Activated CD4-positive, alpha-beta T cell treated with anti-CD3 and anti-CD28 coated beads, Interleukin-2, amount 50 U/mL, for 24 hours (primary cell): Measurements from ENCODE around the gene BIVM.
"Not testable (repeated sequence)": the region's sequence is repeated elsewhere in the genome, so short reads cannot be mapped to it uniquely, and the experiment has no call there.

Source experiments
- DNase-seq, 2 donors: peaks; one replicate each; pipeline ENCODE4 v3.0.0-alpha.2; 2020; ENCODE audit warnings: low read depth in 1 of 2, low spot score in 1 of 2

Gene BIVM, protein sequence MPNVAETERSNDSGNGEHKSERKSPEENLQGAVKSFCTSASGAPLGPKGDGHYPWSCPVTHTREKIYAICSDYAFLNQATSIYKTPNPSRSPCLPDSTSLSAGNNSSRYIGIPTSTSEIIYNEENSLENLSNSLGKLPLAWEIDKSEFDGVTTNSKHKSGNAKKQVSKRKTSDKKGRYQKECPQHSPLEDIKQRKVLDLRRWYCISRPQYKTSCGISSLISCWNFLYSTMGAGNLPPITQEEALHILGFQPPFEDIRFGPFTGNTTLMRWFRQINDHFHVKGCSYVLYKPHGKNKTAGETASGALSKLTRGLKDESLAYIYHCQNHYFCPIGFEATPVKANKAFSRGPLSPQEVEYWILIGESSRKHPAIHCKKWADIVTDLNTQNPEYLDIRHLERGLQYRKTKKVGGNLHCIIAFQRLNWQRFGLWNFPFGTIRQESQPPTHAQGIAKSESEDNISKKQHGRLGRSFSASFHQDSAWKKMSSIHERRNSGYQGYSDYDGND

DNA sequence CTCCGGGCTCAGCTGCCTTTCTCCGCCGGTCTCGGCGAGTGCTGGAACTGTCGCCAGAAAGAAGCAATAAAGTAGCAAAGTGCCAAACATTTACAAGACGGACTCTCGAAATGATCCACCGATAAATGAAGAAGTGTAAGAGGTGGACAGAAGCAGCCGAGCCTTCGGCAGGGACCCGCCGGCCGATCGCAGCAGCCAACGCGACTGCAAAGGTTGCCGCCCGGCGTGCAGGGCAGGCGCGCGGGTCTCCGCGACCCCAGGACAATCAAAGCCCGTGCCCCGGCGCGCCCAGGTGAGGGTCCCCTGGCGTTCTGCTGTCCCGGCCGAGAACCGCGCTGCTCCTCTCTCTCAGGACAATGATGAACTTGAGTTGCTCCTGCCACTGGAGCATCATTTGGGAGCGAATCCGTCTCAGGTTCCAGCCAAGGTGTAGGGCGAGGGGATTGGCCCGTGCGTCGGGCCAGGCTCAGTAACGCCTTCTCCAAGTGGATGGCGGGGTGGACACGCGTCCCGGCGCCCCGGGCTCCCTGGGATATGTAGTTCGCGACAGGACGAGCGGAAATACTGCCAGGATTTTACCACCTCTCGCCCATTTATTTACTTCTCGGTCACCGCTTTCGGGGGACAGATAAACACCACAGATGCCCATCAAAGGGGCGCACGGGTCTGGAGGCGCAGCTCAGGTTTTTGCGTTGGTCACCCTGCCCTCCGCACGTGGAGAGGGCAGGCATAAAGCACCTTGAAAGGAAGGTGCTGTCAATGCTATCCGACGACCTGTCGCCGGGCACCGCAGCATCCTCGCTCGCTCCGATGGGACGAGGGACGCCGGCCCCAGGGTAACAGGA, at the start of gene BIVM, which contains the start of gene POGLUT2:
BIVM (plus strand) TSS at position 539 of the 845 bp plus-strand sequence. CDS start 8,149 bp downstream, outside the sequence.
POGLUT2 (minus strand) TSS at position 396 of the 845 bp plus-strand sequence; CDS start at position 90, 306 bp downstream.
- peak; percentile 60 to 75 for DNase-seq

DNA sequence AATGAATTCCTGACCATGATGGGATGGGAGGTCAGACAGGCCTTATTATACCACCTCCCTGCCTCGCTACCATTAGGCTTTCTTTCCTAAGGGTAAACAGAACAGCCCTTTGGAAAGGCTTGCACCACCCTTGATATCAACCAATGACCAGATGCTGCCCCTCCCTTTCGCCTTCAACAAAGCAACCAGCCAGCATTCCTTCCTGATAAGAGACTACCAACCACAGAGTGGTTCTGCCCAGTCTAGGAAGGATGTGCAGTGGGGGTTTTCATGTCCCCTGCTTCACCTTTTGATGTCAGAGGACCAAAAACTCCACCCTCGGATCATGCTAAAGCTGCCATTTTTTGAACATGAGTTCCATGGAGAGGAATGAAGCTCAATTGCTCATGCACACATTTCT, 47.0 kb upstream of the BIVM start:
- DNase-seq, result no peak

DNA sequence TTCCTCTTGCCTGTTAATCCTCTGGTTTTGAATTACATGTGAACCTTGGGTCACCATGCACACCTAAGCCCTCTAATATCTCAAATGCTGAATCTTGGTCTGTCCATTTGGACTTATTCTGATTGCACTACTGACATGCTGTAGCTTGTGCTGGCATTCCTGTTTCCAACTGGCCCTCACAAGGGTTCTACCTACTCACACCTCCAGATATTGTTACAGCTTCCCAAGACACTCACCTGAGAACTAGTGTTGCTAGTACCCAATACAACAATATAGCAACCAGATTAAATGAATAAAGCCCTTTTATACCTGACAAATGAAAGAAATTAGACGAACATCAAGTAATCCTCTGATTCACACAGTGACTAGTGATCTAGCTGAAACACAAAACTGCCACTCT, 41.9 kb upstream of the BIVM start:
- no peak for DNase-seq

DNA sequence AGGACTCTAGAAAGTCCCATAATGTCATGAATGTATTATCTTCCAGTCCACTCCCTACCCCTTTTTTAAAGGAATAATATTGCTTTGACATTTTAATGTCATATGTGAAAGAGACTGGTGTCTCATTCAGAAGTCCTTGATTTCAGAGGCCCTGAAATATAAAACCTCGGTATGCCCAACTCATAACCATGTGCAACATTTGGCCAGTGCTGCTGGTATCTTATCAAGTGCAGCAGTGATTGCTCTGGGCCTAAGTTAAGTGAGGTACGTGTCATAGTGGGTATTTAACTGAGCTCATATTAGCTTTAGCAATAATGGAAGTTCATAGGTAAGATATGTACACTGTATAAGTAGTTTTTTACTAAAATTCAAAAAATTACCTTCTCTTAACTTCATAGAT, 40.1 kb upstream of the BIVM start:
- DNase-seq, result no peak

DNA sequence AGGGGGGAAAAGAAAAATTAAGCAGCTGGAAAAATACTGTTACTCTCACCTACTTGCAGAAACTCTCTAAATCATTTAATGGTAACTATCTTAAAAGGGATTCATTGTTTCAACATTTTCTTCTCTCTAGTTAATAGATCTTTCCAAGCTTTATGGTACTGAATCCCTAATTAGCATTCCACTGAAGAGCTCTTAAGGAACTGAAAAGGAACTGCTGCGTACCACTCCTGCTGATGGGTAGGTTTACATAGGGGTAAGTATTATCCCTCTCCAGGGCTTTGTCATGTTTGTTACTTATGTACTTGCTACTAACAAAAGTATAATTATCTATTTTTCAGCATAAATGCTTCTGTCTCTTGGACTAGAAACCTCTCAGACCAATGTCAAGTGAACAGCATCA, 37.8 kb upstream of the BIVM start:
- DNase-seq, result no peak

DNA sequence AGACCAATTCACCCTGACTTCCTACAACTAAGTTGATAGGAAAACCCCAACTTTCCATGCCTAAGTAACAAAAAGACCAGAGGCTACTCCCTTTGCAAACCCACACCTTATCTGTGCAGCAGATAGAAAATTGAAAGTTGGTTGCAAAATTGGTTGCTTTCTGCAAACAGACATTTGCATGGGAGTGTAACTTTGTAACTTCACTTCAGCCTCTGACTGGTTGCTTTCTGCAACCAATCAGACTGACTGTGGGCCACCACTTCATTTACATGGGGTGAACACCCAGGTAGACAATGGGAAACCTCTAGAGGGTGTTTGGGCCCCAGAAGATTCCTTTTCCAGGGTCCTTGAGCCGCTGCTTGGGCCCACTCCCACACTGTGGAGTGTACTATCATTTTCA, 35.2 kb upstream of the BIVM start:
- DNase-seq, result no peak

DNA sequence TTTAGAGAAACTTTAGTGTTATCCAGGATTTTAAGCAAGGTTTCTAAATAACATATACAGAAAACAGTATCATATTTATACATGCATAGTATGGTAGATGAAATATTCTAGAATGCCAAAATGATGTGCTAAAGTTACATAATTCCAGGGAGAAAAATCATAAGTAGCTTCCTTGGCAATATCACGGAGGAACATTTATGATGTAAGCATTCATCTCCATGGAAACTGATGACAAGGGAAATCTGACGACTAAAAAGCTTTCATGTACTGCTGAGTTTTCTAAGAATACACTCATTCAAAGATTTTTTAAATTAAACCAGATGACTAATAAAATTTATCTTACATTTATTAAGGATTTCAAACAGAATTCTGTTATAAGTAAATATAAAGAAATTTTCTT, 30.0 kb upstream of the BIVM start:
- DNase-seq, result no peak

DNA sequence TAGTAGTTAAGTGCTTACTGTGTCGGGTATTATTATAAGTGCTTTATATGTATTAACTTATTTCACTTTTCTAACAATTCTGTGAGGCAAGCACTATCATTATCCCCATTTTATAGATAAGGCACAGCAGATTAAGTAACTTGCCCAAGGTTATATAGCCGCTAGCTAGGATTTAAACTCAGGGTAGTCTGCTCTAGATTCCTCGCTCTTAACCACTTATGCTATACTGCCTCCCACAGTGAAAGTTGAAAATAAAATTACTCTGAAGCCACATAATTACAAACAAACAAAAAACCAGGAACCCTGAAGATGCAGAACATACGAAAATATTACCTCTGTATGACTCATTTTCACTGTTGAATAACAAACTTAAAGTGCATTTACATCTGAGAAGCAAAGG, 29.2 kb upstream of the BIVM start:
- DNase-seq, result no peak

DNA sequence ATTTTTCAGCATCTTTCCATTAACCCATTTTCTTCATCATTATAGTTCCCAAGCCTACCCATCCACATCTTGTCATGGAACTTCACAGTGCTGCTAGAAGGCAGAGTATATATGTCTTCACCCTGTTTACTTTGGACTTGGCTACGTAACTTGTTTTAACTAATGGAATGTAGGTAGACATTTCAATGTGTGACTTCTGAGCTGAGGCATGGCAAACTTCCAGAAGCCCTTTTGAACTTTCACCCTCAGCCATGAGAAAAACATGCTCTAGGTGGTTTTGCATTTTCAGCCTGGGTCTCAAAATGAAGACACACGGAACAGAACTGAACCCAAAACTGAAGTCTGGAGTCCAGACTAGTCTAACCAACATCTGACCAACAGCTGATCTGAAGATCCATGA, 28.5 kb upstream of the BIVM start:
- DNase-seq, result no peak

DNA sequence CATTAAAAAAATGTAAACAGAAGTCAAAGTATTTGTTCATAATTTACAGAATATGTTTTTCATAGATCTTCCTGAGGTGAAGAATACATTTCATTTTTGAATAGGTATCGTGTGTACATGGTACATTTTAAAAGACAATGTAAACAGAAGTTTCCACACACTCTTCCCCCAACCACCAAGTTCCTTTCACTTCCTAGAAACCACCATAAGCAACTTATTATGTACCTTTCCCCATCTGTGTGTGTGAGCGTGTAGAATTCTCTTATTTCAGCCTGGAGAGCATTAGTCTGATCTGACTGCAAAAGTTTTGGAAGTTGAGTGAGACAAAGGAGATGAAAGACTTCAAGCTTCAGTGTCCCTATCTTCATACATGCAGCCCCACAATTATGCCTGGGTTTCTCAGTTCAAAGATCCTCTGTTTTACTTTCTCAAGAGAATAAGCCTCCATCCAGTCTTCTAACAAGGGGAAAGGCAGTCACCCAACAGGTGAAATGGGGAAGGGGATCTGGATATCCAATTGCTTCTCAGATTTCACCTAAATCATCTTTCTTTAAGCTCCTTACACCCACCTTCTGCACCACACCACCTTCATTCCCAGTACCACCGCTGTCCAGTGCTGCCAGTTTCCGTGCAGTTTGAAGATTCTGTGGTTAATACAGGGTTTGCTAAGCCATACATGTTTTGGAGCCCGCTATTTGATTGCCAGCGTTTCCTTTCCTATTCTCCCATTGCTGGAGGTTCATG, 27.4 kb upstream of the BIVM start:
- no peak for DNase-seq

DNA sequence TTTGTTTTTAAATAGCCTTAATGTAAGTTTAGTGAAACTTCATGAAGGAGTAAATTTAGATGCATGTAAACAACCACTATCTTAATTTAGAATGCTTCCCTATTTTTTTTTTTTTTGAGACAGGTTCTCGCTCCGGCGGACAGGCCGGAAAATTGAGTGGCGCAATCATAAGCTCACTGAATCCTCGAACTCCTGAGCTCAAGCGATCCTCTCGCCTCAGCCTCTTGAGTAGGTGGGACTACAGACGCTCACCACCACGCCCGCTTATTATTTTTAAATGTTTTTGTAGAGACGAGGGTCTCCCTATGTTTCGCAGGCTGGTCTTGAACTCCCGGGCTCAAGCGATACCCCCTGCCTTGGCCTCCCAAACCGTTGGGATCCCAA, 26.9 kb upstream of the BIVM start:
- no peak for DNase-seq

DNA sequence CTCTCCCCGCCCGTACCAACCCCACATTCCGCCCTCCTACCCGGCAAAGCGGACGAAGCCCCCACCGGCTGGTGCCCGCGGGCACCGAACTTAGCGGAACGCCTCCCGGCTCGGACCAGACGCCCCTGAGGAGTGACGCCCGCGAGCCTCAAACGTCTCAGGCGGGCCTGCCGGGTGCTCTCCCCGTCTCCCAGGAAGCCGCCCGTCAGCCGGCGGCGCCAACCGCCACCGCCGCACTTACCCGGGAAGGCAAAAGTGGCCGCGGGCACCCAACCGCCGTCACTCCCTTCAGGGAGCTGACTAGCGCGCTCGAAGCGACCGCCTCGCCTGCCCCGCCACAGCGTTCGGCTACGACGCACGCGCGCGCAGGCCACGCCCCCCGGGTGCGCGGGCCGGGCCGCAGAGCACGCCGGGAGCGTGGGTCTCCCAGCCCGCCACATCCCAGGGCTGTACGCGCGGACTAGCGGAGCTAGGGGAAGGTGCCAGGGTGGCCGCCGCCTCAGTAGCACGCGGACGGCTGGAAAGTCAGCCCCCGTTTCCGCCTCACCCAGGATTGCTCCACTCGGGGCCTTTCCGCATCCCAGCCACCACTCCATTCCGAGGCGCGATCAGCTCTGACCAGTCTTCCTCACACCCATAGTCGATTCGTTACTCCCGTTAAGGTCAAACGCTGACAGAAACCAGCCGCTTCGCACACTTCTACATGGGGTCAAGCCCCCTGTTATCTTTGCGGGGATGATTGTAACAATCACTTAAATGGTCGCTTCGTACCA, 25.3 kb upstream of the BIVM start, which contains the start of gene TEX30:
TEX30 (minus strand) TSS at position 346 of the 773 bp plus-strand sequence. CDS start 3,760 bp downstream, outside the sequence.
- DNase-seq, result peak; percentile 71 to 74

DNA sequence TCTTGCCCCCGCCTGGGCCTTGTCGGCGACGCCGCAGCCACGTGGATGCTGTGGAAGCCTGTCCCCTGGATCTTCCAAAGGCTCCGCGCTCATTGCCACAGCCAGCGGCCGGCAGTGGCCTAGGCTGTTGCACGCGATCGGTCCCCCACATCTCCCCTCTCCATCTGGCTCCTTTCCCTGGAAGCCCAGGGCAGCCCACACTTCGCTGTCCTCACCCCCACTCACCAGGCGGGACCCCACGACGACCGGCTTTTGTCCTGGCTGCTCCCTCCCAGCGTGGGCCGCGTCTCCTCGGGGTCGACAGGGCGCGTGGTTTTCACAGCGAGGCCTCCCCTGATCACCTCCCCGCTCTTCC, 24.7 kb upstream of the BIVM start:
- no peak for DNase-seq

DNA sequence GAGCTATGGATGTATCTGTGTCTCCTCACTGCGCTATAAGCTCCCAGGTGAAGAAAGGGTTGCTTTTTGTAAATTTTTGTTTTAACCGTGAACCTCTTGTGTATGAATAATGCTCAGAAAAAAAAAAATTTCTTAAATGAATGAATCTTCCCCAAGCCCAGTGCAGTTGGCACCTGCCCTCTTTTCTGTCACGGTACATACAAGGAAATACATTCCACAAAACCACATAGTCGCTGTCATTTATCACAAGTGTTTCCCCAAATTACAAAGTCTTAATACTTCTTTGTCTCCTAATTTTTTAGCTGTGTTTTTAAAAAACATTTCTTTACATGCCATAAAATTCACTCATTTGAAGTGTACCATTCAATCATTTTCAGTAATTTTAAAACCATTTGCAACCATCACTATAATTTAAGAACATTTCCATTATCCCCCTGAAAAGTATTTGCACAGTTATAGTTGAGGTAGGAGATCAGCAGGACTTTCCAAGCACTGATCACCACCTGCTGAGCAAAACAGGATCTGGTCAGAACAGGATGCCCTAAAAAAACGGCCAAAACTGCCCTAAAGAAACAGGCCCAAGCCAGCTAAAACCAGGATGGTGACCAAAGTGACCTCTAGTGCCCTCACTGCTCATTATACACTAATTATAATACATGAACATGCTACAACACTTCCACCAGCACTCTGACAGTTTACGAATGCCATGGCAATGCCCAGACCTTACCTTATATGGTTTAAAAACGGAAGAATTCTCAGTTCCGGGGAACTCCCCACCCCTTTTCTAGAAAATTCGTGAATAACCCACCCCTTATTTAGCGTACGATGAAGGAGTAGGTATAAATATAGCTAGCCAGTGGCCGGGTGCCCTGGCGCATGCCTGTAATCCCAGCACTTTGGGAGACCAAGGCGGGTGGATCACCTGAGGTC, 24.1 kb upstream of the BIVM start:
- no peak for DNase-seq

DNA sequence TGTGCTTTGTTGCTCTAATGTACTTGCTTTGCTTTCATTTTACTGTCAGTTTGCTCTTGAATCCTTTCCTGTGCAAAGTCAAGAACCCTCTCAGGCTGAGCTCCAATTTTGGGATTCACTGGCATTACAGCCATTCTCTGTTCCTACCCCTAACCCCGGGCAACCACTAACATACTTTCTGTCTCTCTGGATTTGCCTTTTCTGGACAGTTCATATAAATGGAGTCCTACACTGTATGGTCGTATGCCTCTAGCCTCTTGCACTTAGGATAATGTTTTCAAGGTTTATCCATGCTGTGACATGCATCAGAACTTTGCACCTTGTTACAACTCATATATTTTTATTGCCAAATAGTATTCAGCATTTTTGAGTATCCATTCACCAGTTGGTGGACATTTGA, 22.6 kb upstream of the BIVM start:
- DNase-seq, result no peak

DNA sequence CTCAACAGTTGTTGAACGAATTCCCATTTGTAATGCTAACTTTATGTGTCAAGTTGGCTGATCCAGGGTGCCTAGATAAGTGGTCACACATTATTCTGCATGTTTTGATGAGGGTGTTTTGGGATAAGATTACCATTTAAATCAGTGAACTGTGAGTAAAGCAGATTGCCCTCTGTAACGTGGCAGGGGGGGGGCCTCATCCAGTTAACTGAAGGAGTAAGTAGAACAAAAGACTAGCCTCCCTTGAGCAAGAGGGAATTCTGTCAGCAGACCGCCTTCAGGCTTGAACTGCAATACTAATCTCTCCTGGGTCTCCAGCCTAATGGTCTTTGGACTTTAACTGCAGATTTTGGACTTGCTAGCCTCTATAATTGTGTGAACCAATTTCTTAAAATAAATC, 21.2 kb upstream of the BIVM start:
- no peak for DNase-seq

DNA sequence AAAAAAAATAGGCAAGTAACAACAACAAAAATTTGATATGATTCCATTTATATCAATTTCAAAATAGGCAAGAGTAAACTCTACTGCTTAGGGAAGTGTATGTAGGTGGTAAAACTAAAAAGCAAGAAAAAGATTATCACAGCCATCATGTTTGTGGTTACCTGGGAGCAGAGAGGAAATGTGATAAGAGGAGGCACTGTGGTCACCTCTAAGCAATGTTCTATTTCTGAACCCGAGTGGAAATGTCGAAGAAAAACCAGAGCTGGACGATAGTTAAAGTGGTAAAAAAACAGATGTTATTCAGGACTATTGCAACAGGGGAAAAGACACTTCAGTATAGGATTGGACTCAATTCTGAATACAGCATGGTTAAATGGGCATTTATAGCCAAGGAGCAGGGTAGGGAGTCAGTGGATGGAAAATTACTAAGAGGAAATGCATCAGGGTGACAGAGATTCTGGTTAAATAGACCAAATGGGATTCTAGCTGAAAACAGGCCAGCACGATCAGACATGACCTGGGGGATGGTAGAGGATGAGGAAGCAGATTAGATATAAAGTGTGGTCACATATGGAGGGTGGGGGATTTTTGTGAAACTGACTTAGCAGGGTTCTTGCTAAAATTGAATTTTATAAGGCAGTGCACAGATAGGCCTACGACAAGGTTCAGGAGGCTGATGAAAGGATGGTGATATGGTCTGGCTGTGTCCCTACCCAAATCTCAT, 19.3 kb upstream of the BIVM start:
- DNase-seq, result no peak

DNA sequence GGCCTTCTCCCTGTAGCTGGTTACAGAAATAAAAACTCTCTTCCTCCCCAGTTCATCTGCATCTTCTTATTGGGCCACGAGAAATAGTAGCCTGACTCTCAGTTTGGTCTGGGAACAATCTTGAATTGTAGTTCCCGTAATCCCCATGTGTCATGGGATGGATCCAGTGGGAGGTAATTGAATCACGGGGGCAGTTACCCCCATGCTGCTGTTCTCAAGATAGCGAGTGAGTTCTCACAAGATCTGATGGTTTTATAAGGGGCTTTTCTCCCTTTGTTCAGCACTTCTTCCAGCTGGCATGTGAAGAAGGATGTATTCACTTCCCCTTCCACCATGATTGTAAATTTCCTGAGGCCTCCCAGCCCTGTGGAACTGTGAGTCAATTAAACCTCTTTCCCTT, 18.3 kb upstream of the BIVM start:
- DNase-seq, result not testable (repeated sequence)

DNA sequence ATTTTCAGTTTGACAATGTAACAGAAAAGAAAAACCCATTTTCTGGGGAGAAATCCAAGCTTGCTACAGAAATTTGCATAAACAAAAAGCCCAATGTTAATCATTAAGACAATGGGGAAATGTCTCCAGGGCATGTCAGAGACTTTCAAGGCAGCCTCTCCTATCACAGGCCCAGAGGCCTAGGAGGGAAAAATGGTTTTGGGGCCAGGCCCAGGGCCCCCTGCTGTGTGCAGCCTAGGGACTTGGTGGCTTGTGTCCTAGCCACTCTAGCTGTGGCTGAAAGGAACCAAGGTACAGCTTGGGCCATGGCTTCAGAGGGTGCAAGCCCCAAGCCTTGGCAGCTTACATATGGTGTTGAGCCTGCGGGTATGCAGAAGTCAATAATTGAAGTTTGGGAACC, 17.3 kb upstream of the BIVM start:
- DNase-seq, result no peak
